ENCODE measurements around the gene KLHL36. TPM values are rescaled to one million over a fixed set of nuclear protein-coding genes. Genes with fewer than 3 reads are reported as not detected.

The KLHL36 gene
- polyA plus RNA-seq, 1 of the 3 experiments (the other 2 are of a cell fraction) = 39.8 TPM

DNA sequence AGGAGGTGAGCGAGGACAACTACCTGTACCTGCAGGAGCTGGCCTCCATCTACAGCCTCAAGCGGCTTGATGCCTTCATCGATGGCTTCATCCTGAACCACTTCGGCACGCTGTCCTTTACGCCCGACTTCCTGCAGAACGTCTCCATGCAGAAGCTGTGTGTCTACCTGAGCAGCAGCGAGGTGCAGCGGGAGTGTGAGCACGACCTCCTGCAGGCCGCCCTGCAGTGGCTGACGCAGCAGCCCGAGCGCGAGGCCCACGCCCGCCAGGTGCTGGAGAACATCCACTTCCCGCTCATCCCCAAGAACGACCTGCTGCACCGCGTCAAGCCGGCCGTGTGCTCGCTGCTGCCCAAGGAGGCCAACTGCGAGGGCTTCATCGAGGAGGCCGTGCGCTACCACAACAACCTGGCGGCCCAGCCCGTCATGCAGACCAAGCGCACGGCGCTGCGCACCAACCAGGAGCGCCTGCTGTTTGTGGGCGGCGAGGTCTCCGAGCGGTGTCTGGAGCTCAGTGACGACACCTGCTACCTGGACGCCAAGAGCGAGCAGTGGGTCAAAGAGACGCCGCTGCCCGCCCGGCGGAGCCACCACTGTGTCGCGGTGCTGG, 9.0 kb downstream of the KLHL36 start:
- Histone ChIP-seq H3K27me3 (ENCODE audit: insufficient read depth) (no peaks in the 10 kb centered on the region), H3K4me3 (ENCODE audit: low read depth in 2 of 2, low read length in 1 of 2) (no peak overlapping the region), H3K27ac (ENCODE audit: low read depth in 2 of 2, low read length in 1 of 2) (no peak overlapping the region), H3K4me2 (no peak overlapping the region), H2AFZ (ENCODE audit: low read depth) (no peak overlapping the region), H3K79me2 (ENCODE audit: insufficient read depth) (peaks cover 41% of the 10 kb centered on the region; the same call in 1 of the 2 replicates), H3F3A (replicated peaks; ENCODE audit: insufficient read depth) (no peaks in the 10 kb centered on the region), H3K36me3 (replicated peaks in 1 of 2; ENCODE audit: control insufficient read depth in 1 of 2, insufficient read depth in 2 of 2, low read length in 1 of 2) (peaks cover 27 to 48% of the 10 kb centered on the region in 2 experiments), H3K9me3 (no peaks in the 10 kb centered on the region), H3K9ac (no peak overlapping the region), H3K4me1 (ENCODE audit: control insufficient read depth in 1 of 2, insufficient read depth in 2 of 2, low read depth in 1 of 2, low read length in 1 of 2) (no peaks in the 10 kb centered on the region), H3K9me2 (no peaks in the 10 kb centered on the region), H4K20me1 (ENCODE audit: insufficient read depth) (0 out of 2 replicates have a peak, but pooled peaks cover 3% of the 10 kb centered on the region)
- ChIA-PET POLR2A (no interaction called here), CTCF (interaction anchor here (1.0 to 1.3 kb wide), 3 partner anchors 15 to 69 kb away, joined by 4 to 5 read pairs (median 4); no protein-coding TSS in a partner anchor)
- TF ChIP-seq, protein P1, sequence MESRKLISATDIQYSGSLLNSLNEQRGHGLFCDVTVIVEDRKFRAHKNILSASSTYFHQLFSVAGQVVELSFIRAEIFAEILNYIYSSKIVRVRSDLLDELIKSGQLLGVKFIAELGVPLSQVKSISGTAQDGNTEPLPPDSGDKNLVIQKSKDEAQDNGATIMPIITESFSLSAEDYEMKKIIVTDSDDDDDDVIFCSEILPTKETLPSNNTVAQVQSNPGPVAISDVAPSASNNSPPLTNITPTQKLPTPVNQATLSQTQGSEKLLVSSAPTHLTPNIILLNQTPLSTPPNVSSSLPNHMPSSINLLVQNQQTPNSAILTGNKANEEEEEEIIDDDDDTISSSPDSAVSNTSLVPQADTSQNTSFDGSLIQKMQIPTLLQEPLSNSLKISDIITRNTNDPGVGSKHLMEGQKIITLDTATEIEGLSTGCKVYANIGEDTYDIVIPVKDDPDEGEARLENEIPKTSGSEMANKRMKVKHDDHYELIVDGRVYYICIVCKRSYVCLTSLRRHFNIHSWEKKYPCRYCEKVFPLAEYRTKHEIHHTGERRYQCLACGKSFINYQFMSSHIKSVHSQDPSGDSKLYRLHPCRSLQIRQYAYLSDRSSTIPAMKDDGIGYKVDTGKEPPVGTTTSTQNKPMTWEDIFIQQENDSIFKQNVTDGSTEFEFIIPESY (IDR thresholded peaks at IDR 0.05; ENCODE audit: borderline replicate concordance, low read depth) = no peak
- TF ChIP-seq FOXM1 (IDR thresholded peaks at IDR 0.05; ENCODE audit: low read depth) = no peak
- 97% methylated on average over 41 of the region's 50 CpGs for WGBS (ENCODE audit: low lambda C conversion rate)
- DNase-seq = no peak

DNA sequence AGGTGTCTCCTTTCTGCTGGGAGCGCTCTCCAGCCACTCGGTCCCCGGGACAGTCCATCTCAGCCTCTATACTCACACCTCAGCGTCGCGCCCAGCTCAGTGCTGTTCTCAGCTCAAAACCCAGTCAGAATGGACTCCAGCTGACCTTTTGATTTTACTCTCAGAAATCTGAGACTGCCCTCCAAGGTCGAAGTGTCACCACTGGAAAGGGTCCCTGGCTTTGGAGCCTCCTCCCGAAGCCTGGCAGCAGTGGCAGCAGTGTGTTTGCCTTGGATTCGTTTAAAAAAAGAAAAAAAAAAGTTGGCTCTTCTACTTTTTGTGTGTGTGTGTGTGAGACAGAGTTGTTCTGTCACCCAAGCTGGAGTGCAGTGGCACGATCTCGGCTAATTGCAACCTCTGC, 10.4 kb downstream of the KLHL36 start:
- Histone ChIP-seq H3K4me1 (ENCODE audit: control insufficient read depth in 1 of 2, insufficient read depth in 2 of 2, low read depth in 1 of 2, low read length in 1 of 2) (no peaks in the 10 kb centered on the region), H3K27ac (ENCODE audit: low read depth in 2 of 2, low read length in 1 of 2) (no peak overlapping the region), H3K4me2 (no peak overlapping the region), H3K9ac (no peak overlapping the region), H3K36me3 (replicated peaks in 1 of 2; ENCODE audit: control insufficient read depth in 1 of 2, insufficient read depth in 2 of 2, low read length in 1 of 2) (peaks cover 25 to 58% of the 10 kb centered on the region in 2 experiments), H3F3A (replicated peaks; ENCODE audit: insufficient read depth) (no peaks in the 10 kb centered on the region), H4K20me1 (ENCODE audit: insufficient read depth) (0 out of 2 replicates have a peak, but pooled peaks cover 3% of the 10 kb centered on the region), H3K9me3 (no peaks in the 10 kb centered on the region), H3K9me2 (no peaks in the 10 kb centered on the region), H3K4me3 (ENCODE audit: low read depth in 2 of 2, low read length in 1 of 2) (no peak overlapping the region), H3K27me3 (ENCODE audit: insufficient read depth) (no peaks in the 10 kb centered on the region), H3K79me2 (ENCODE audit: insufficient read depth) (peaks cover 27% of the 10 kb centered on the region; the same call in 1 of the 2 replicates), H2AFZ (ENCODE audit: low read depth) (no peak overlapping the region)
- WGBS (ENCODE audit: low lambda C conversion rate) = 88% methylated on average over 11 of the region's 11 CpGs
- TF ChIP-seq RFX5 (IDR thresholded peaks at IDR 0.05; ENCODE audit: low read length) (no peak), FOSL2 (IDR thresholded peaks at IDR 0.05; ENCODE audit: borderline replicate concordance, low read depth) (no peak), YY1 (IDR thresholded peaks at IDR 0.05; ENCODE audit: low read depth) (no peak), FOXM1 (IDR thresholded peaks at IDR 0.05; ENCODE audit: low read depth) (no peak), POLR2AphosphoS5 (IDR thresholded peaks at IDR 0.05; ENCODE audit: low read depth, low read length) (no peak)
- POLR2A ChIA-PET = no interaction called here
- no peak for DNase-seq
- CTCF ChIA-PET = interaction anchor here (1.3 to 2.5 kb wide), 2 partner anchors 14 to 36 kb away, joined by 4 to 9 read pairs; no protein-coding TSS in a partner anchor

DNA sequence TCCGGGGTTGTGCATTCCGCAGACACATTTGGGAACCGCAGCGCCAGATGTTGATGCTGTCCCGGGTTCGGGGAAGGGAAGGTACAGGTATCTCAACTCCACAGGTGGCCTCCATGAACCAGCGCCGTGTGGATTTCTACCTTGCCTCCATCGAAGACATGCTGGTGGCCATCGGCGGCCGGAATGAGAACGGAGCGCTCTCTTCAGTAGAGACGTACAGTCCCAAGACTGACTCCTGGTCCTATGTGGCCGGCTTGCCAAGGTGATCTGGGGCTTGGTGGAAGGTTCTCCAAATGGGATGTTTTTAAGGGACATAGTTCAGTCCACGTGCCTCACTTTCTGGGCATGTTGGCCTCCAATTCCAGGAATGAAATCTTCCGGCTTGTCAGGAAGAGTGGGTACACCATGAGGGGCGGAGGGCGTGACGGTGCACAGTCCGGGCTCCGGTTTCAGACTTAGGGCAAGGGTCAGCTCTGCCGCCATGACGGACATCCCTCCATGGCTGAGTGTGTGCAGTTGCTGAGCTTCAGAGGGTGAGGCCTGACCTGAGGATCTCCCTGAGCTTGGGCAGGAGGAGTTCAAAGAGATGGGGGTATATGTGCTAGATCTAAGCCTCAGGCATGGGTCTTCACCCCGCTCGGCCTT, 11.5 kb downstream of the KLHL36 start:
- Histone ChIP-seq H3K4me1 (ENCODE audit: control insufficient read depth in 1 of 2, insufficient read depth in 2 of 2, low read depth in 1 of 2, low read length in 1 of 2) (no peaks in the 10 kb centered on the region), H3K36me3 (replicated peaks in 1 of 2; ENCODE audit: control insufficient read depth in 1 of 2, insufficient read depth in 2 of 2, low read length in 1 of 2) (peaks cover 26 to 66% of the 10 kb centered on the region in 2 experiments), H3K9me2 (no peaks in the 10 kb centered on the region), H2AFZ (ENCODE audit: low read depth) (no peak overlapping the region), H3K79me2 (ENCODE audit: insufficient read depth) (peaks cover 18% of the 10 kb centered on the region), H3K9ac (no peak overlapping the region), H3K4me3 (ENCODE audit: low read depth in 2 of 2, low read length in 1 of 2) (no peak overlapping the region), H3F3A (replicated peaks; ENCODE audit: insufficient read depth) (no peaks in the 10 kb centered on the region), H3K27me3 (ENCODE audit: insufficient read depth) (no peaks in the 10 kb centered on the region), H3K9me3 (no peaks in the 10 kb centered on the region), H4K20me1 (ENCODE audit: insufficient read depth) (0 out of 2 replicates have a peak, but pooled peaks cover 3% of the 10 kb centered on the region), H3K27ac (ENCODE audit: low read depth in 2 of 2, low read length in 1 of 2) (no peak overlapping the region), H3K4me2 (no peak overlapping the region)
- WGBS (ENCODE audit: low lambda C conversion rate) = 95% methylated on average over 25 of the region's 27 CpGs
- CTCF ChIA-PET = interaction anchor here (1.1 to 2.5 kb wide), 2 partner anchors 12 to 75 kb away, joined by 4 to 9 read pairs; no protein-coding TSS in a partner anchor
- no peak for DNase-seq
- POLR2A ChIA-PET = no interaction called here
- TF ChIP-seq RCOR1 (IDR thresholded peaks at IDR 0.05; ENCODE audit: low read length) (no peak), FOXJ3 (CRISPR knock-in tag; IDR thresholded peaks at IDR 0.05) (no peak), RAD21 (IDR thresholded peaks at IDR 0.05; ENCODE audit: low read length) (no peak), TCF12 (IDR thresholded peaks at IDR 0.05) (no peak), SMC3 (IDR thresholded peaks at IDR 0.05; ENCODE audit: low read depth, low read length) (no peak), EZH2phosphoT487 (IDR thresholded peaks at IDR 0.05; ENCODE audit: borderline replicate concordance, low read depth) (no peak)
- TF ChIP-seq, protein P2, sequence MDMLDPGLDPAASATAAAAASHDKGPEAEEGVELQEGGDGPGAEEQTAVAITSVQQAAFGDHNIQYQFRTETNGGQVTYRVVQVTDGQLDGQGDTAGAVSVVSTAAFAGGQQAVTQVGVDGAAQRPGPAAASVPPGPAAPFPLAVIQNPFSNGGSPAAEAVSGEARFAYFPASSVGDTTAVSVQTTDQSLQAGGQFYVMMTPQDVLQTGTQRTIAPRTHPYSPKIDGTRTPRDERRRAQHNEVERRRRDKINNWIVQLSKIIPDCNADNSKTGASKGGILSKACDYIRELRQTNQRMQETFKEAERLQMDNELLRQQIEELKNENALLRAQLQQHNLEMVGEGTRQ (IDR thresholded peaks at IDR 0.05; ENCODE audit: borderline replicate concordance, low read depth, low read length) = no peak
- TF ChIP-seq, protein P3, sequence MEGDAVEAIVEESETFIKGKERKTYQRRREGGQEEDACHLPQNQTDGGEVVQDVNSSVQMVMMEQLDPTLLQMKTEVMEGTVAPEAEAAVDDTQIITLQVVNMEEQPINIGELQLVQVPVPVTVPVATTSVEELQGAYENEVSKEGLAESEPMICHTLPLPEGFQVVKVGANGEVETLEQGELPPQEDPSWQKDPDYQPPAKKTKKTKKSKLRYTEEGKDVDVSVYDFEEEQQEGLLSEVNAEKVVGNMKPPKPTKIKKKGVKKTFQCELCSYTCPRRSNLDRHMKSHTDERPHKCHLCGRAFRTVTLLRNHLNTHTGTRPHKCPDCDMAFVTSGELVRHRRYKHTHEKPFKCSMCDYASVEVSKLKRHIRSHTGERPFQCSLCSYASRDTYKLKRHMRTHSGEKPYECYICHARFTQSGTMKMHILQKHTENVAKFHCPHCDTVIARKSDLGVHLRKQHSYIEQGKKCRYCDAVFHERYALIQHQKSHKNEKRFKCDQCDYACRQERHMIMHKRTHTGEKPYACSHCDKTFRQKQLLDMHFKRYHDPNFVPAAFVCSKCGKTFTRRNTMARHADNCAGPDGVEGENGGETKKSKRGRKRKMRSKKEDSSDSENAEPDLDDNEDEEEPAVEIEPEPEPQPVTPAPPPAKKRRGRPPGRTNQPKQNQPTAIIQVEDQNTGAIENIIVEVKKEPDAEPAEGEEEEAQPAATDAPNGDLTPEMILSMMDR (IDR thresholded peaks at IDR 0.05) = no peak
- TF ChIP-seq, protein P4, sequence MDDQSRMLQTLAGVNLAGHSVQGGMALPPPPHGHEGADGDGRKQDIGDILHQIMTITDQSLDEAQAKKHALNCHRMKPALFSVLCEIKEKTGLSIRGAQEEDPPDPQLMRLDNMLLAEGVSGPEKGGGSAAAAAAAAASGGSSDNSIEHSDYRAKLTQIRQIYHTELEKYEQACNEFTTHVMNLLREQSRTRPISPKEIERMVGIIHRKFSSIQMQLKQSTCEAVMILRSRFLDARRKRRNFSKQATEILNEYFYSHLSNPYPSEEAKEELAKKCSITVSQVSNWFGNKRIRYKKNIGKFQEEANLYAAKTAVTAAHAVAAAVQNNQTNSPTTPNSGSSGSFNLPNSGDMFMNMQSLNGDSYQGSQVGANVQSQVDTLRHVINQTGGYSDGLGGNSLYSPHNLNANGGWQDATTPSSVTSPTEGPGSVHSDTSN (IDR thresholded peaks at IDR 0.05) = no peak

Data from SK-N-SH (cell line).